Measurements from ENCODE around the gene DRD4. TPM values are rescaled to one million over a fixed set of nuclear protein-coding genes. Genes with fewer than 3 reads are reported as not detected.

The DRD4 gene
- total RNA-seq, 2 donors from 2014 or later: 0.27 TPM; not detected in 1

Other genes with a start within 250 kb of the DRD4 start
- 1 to 10 TPM; 2.0 to 5.9 TPM for gene PKP3, start 243.1 kb upstream of the DRD4 start, total RNA-seq
- gene SIGIRR, start 222.3 kb upstream of the DRD4 start, total RNA-seq: 10 to 100 TPM; 24.9 to 36.8 TPM
- gene ANO9, start 195.3 kb upstream of the DRD4 start, total RNA-seq: 1 to 10 TPM in 1 of 2 donors, under 1 TPM in 1; 0.68 to 2.7 TPM
- 10 to 100 TPM; 34.0 to 34.7 TPM for gene PTDSS2, start 187.0 kb upstream of the DRD4 start, total RNA-seq
- gene RNH1, start 130.0 kb upstream of the DRD4 start, total RNA-seq: 100 to 1,000 TPM; 224 to 355 TPM
- gene HRAS, start 101.7 kb upstream of the DRD4 start, total RNA-seq: 10 to 100 TPM; 17.7 to 32.4 TPM
- gene LRRC56, start 99.7 kb upstream of the DRD4 start, total RNA-seq: under 1 TPM in 1 of 2 donors, not detected in 1; 0.41 TPM
- gene LMNTD2, start 76.5 kb upstream of the DRD4 start, total RNA-seq: 1 to 10 TPM; 1.1 to 2.7 TPM
- 10 to 100 TPM in 1 of 2 donors, 1 to 10 TPM in 1; 7.3 to 20.6 TPM for gene RASSF7, start 76.3 kb upstream of the DRD4 start, total RNA-seq
- gene PHRF1, start 60.8 kb upstream of the DRD4 start, total RNA-seq: 10 to 100 TPM; 31.3 to 39.6 TPM
- 10 to 100 TPM; 33.8 to 45.4 TPM for gene IRF7, start 21.3 kb upstream of the DRD4 start, total RNA-seq
- gene CDHR5, start 12.3 kb upstream of the DRD4 start, total RNA-seq: not detected
- not detected for gene SCT, start 10.1 kb upstream of the DRD4 start, total RNA-seq
- gene DEAF1, start 58.0 kb downstream of the DRD4 start, total RNA-seq: 10 to 100 TPM; 22.1 to 67.0 TPM
- gene TMEM80, start 58.5 kb downstream of the DRD4 start, total RNA-seq: 10 to 100 TPM; 22.4 to 22.5 TPM
- gene EPS8L2, start 69.0 kb downstream of the DRD4 start, total RNA-seq: 10 to 100 TPM; 39.6 to 75.9 TPM
- gene TALDO1, start 110.2 kb downstream of the DRD4 start, total RNA-seq: 100 to 1,000 TPM; 132 to 232 TPM
- gene GATD1, start 140.2 kb downstream of the DRD4 start, total RNA-seq: 10 to 100 TPM; 32.5 to 48.7 TPM
- not detected for gene CEND1, start 152.8 kb downstream of the DRD4 start, total RNA-seq
- gene SLC25A22, start 161.0 kb downstream of the DRD4 start, total RNA-seq: 10 to 100 TPM; 10.7 to 16.9 TPM
- gene PIDD1, start 168.0 kb downstream of the DRD4 start, total RNA-seq: 10 to 100 TPM; 10.9 to 52.0 TPM
- 100 to 1,000 TPM; 170 to 221 TPM for gene RPLP2, start 172.7 kb downstream of the DRD4 start, total RNA-seq
- 100 to 1,000 TPM; 105 to 115 TPM for gene PNPLA2, start 181.6 kb downstream of the DRD4 start, total RNA-seq
- gene CRACR2B, start 190.7 kb downstream of the DRD4 start, total RNA-seq: 10 to 100 TPM in 1 of 2 donors, 1 to 10 TPM in 1; 9.6 to 11.6 TPM
- 1,000 to 10,000 TPM in 1 of 2 donors, 100 to 1,000 TPM in 1; 532 to 1,455 TPM for gene CD151, start 195.7 kb downstream of the DRD4 start, total RNA-seq
- 10 to 100 TPM; 20.8 to 63.0 TPM for gene POLR2L, start 205.3 kb downstream of the DRD4 start, total RNA-seq
- 100 to 1,000 TPM in 1 of 2 donors, 10 to 100 TPM in 1; 55.5 to 107 TPM for gene TSPAN4, start 205.6 kb downstream of the DRD4 start, total RNA-seq

All from thoracic aorta (tissue), 2 donors.